Omental fat pad (tissue), 4 donors: ENCODE measurements around the gene ACTR1A. TPM values are rescaled to one million over a fixed set of nuclear protein-coding genes. Genes with fewer than 3 reads are reported as not detected.

Experiments
- ATAC-seq: fragments of 150-250 bp; one replicate; pipeline ENCODE4 v1.9.1; 2016; ENCODE audit warnings: mild to moderate bottlenecking, moderate library complexity; ENCODE audit not compliant: low FRiP score
- DNase-seq: peaks from one replicate; pipeline ENCODE4 v3.0.0-alpha.2; 2019; ENCODE audit warnings: low spot score
- total RNA-seq, 4 donors: library from RNA; depleted of rRNA; stranded (reverse); fragments of >200 nt; gene quantifications; one replicate each; pipeline ENCODE4 v1.1.0, GENCODE V29; 2016
- TF ChIP-seq, protein P1 (sequence below), 3 donors: fragments of 450-650 bp; IDR thresholded peaks; one replicate each; pipeline ENCODE4 v1.5.1; 2016 to 2017; ENCODE audit warnings: antibody characterized with exemption in 3 of 3, mild to moderate bottlenecking in 3 of 3, moderate library complexity in 2 of 3

The ACTR1A gene
- total RNA-seq, 4 donors from 2014 or later, result 81.8 to 117 (median 113) TPM

DNA sequence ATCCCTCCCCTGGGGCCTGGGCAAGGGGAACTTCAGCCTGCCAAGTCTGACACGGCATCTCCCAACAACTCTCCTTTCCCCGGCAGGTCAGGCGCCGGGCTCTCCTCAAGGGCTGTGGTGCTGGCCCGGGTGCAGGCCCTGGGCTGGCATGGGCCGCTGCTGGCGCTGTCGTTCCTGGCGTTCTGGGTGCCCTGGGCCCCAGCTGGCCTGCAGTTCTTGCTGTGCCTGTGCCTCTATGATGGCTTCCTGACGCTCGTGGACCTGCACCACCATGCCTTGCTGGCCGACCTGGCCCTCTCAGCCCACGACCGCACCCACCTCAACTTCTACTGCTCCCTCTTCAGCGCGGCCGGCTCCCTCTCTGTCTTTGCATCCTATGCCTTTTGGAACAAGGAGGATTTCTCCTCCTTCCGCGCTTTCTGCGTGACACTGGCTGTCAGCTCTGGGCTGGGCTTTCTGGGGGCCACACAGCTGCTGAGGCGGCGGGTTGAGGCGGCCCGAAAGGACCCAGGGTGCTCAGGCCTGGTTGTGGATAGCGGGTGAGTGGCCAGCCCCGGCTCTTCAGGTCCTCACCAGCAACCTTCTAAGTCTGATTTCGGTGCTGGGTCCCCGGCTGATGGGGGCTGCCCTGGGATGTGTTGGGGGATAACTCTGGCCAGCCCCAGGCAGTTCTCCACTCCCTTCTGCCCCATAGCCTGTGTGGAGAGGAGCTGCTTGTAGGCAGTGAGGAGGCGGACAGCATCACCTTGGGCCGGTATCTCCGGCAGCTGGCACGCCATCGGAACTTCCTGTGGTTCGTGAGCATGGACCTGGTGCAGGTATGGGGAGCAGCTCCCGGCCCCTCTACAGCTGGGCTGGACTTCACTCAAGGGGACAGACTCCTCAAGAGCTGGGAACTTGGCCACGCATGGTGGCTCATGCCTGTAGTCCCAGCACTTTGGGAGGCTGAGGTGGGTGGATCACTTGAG, 31.6 kb downstream of the ACTR1A start:
- ATAC-seq (no peak), DNase-seq (no peak)
- TF ChIP-seq, protein P1, sequence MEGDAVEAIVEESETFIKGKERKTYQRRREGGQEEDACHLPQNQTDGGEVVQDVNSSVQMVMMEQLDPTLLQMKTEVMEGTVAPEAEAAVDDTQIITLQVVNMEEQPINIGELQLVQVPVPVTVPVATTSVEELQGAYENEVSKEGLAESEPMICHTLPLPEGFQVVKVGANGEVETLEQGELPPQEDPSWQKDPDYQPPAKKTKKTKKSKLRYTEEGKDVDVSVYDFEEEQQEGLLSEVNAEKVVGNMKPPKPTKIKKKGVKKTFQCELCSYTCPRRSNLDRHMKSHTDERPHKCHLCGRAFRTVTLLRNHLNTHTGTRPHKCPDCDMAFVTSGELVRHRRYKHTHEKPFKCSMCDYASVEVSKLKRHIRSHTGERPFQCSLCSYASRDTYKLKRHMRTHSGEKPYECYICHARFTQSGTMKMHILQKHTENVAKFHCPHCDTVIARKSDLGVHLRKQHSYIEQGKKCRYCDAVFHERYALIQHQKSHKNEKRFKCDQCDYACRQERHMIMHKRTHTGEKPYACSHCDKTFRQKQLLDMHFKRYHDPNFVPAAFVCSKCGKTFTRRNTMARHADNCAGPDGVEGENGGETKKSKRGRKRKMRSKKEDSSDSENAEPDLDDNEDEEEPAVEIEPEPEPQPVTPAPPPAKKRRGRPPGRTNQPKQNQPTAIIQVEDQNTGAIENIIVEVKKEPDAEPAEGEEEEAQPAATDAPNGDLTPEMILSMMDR (IDR thresholded peaks at IDR 0.05), result no peak

DNA sequence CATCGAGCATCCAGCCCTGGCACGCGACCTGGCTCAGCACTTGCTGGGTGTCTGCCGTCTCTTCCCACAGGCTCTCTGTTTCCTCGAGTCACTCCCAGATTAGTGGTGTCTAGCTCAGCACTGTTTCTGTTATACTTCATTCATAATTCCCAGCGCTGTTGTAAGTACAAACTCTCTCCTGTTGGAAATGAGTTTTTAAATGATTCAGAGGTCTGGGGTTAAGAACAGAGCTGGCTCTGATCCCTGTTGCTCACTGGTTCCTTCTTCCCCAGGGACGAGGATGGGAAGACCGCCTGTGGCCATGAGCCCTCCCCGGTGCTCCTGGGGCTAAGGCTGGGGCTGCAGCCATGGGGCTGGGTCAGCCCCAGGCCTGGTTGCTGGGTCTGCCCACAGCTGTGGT, 33.8 kb downstream of the ACTR1A start:
- ATAC-seq (no peak), DNase-seq (no peak)
- TF ChIP-seq, protein P1 (IDR thresholded peaks at IDR 0.05), result no peak

DNA sequence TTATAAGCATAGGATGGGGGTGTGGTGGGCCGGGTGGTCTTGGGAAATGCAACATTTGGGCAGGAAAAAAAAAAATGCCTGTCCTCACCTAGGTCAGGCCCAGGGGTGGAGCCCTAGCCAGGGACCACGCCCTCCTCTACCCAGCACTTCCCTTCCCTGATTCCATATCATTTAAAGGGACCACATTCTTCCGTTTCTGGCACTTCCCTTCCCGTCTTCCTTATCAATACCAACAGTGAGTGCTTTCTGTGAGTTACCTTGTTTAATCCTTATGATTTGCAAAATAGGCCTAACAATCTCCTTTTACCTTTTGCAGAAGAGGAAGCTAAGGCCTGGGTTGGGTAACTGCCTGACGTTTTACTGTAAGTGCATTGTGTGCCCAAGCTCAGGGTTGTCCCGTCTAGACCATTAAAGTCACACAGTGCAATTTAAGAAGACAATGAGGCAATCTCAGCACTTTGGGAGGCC, 34.5 kb downstream of the ACTR1A start:
- ATAC-seq (no peak), DNase-seq (no peak)
- TF ChIP-seq, protein P1 (IDR thresholded peaks at IDR 0.05), result no peak

DNA sequence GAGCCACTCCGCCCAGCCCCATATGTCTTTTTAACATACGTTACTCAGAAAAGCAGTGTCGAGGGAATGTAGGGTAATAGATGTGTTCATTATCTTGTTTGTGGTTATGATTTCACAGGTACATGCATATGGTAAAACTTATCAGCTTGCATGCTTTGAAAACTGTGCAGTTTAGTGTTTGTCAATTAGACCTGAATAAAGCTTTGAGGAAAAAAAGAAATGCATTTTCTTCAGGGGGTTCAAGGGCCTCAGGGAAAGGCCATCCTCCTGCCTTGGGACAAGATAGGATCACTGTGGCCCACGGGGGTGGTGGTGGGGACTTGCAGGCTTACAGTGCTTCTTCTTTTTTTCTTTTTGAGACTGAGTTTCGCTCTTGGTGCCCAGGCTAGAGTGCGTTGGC, 35.2 kb downstream of the ACTR1A start:
- TF ChIP-seq, protein P1 (IDR thresholded peaks at IDR 0.05), result no peak
- ATAC-seq, result no peak
- DNase-seq, result no peak

DNA sequence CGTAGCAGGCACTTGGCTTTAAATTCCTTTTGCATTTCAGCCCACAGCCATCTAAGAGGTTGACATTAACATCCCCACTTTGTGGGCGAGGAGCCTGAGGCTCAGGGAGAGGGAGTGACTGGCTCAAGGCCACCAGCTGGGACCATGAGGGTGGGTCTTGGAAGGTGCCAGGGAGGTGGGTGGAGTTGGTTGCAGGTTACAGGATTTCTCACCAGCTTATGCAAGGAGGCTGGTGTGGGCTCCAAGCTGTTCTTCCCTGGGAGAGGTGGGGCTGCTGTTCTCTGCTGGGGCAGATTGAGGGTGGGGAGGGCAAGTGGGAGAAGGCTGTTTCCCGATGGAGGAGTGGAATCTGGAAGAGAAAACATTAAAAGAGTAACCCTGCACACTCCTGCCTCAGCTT, 37.0 kb downstream of the ACTR1A start:
- no peak for ATAC-seq
- TF ChIP-seq, protein P1 (IDR thresholded peaks at IDR 0.05), result no peak

DNA sequence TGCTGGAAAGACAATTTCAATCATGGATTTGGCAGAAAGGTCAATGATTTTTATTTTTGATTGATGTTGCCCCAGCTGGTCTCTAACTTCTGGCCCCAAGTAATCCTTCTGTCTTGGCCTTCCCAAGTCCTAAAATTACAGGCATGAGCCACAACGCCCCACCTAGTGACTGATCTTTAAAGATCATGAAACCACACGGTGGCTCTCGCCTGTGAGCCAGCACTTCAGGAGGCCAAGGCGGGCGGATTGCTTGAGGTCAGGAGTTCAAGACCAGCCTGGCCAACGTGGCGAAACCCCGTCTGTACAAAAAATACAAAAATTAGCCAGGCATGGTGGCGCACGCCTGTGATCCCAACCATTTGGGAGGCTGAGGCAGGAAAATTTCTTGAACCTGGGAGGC, 38.5 kb downstream of the ACTR1A start:
- no peak for ATAC-seq
- TF ChIP-seq, protein P1 (IDR thresholded peaks at IDR 0.05), result no peak
- DNase-seq, result no peak

More for the DNA sequence above, 37.0 kb downstream of the ACTR1A start:
- DNase-seq, result no peak
